Central memory CD4-positive, alpha-beta T cell (primary cell): ENCODE measurements around the gene TBCB.
"Not testable (repeated sequence)": the region's sequence is repeated elsewhere in the genome, so short reads cannot be mapped to it uniquely, and the experiment has no call there.

Experiments used
- DNase-seq: peaks from one replicate; pipeline ENCODE4 v3.0.0; 2022
- total RNA-seq, 3 experiments: gene quantifications; one replicate each; lab custom pipeline; 2026; lab: John Stamatoyannopoulos, UW

The TBCB gene
- total RNA-seq, result 53.1 to 85.9 (median 60.4) reads per million in 3 experiments

- peak; percentile 11 for DNase-seq
Measured at GRCh38 chr19:36115453-36116343, at the start of gene TBCB. Gene TBCB (plus strand): TSS chr19:36115468. CDS start chr19:36115561, 93 bp downstream.

DNA sequence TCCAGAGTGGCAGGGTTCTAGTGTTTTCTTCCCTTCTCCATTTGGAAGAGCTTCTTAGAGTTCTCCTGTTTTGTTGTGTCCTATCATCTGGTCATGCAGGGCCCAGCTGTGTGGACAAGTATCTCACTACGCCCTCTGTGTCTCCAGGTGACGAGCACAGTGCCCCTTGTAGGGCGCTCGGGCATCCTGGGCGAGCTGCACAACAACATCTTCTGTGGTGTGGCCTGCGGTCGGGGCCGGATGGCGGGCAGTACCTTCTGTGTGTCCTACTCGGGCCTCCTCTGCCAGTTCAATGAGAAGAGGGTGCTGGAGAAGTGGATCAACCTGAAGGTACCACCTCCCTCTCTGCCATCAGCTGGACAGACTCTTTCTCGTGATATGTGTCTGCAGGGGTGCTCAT is 47.6 kb upstream of the TBCB start:
- DNase-seq, result no peak

DNA sequence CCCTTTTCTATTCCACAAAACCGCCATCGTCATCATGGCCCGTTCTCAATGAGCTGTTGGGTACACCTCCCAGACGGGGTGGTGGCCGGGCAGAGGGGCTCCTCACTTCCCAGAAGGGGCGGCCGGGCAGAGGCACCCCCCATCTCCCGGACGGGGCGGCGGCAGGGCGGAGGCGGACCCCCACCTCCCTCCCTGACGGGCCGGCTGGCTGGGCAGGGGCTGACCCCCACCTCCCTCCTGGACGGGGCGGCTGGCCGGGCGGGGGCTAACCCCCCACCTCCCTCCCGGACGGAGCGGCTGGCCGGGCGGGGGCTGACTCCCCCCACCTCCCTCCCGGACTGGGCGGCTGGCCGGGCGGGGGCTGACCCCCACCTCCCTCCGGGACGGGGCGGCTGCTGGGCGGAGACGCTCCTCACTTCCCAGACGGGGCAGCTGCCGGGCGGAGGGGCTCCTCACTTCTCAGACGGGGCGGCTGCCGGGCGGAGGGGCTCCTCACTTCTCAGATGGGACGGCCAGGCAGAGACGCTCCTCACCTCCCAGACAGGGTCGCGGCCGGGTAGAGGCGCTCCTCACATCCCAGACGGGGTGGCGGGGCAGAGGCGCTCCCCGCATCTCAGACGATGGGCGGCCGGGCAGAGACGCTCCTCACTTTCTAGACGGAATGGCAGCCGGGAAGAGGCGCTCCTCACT is 46.3 kb upstream of the TBCB start:
- DNase-seq, result not testable (repeated sequence)

GRCh38 chr19:36072081-36072480 is 43.2 kb upstream of the TBCB start:
- DNase-seq, result no peak

DNA sequence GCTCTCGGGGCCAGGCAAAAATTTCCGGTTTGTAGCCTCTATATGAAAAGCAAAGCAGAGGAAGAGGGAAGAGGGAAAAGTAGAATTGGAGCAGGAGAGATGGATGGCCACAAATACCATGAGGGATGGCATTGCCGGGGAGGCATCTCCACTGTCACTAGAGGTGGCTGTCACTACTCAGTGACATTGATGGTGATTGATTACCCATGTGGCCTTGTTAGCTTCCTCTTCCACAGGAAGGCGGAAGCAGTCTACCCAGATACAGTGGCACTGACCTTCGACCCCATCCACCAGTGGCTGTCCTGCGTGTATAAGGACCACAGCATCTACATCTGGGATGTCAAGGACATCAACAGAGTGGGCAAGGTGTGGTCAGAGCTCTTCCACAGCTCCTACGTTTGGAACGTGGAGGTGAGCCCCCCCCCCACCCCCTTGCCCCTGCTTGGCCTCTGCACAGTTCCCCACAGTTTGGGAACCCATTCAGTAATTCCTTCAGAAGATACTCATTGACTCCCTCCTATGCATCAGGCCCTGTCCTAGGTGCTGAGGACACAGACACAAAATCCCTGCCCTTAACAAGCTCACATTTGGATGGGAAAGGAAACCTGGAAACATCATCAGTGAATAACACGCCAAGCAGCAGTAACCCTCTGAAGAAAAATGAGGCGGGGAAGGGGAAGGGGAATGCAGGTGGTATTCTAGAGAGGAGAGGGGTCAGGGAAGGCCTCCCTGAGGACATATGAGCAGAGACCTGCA is 42.0 kb upstream of the TBCB start:
- DNase-seq, result no peak

GRCh38 chr19:36079389-36079945 is 35.8 kb upstream of the TBCB start:
- no peak for DNase-seq

GRCh38 chr19:36081385-36081784 is 33.9 kb upstream of the TBCB start:
- no peak for DNase-seq

DNA sequence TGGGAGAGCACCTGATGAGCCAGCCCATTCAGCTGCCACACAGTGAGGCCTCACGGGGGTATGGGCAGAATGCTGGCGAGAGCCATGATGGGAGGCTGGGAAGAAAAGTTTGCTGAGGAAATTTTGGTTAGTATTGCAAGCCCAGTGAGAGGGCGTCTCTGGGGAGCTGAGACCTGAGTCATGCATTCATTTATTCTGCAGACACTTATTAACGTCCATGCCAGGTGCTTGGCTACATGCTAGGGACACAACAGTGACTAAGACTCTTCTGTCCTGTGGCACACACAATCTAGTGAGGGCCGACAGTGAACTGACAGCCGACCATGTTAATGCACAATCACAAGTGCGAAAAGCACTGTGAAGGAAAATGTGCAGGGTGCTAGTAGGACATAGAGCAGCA is 33.4 kb upstream of the TBCB start:
- no peak for DNase-seq

- DNase-seq, result no peak
Measured at GRCh38 chr19:36082916-36083315, 32.4 kb upstream of the TBCB start.

DNA sequence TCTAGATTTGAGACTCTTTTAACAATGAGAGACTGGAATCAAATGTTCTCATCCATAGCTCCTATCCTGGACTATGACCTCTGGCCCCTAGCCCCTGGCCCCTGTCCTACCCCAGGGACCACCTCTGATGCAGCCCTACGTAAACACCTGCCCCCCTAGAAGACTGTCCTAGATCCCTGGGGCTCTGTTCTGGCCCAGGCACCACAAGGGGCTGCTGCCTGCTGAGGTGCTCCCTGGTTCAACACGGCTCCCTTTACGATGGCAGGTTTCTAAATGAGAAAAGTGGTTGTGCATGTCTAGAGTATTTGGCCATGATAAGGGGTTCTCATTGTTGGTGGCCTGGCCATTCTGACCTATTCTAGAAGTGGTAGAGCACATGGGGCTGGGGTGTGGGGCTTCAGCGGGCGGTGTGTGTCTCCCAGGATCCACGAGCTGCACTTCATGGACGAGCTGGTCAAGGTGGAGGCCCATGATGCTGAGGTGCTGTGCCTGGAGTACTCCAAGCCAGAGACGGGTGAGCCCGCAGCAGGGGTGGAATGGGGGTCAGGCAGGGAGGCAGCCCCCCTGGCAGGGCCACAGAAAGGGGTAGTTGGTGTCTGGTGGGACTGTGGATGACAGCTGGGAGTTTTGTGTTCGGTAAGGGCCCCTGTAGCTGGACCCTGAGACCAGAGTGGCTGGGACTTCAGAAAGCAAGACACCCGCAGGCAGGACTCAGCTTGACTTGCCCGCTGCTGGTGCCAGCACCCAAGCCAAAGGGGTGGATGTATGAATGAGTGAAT is 30.8 kb upstream of the TBCB start:
- DNase-seq, result no peak

- DNase-seq, result no peak
Measured at GRCh38 chr19:36086326-36086725, 28.9 kb upstream of the TBCB start.

- DNase-seq, result no peak
Measured at GRCh38 chr19:36089847-36090246, 25.4 kb upstream of the TBCB start.

DNA sequence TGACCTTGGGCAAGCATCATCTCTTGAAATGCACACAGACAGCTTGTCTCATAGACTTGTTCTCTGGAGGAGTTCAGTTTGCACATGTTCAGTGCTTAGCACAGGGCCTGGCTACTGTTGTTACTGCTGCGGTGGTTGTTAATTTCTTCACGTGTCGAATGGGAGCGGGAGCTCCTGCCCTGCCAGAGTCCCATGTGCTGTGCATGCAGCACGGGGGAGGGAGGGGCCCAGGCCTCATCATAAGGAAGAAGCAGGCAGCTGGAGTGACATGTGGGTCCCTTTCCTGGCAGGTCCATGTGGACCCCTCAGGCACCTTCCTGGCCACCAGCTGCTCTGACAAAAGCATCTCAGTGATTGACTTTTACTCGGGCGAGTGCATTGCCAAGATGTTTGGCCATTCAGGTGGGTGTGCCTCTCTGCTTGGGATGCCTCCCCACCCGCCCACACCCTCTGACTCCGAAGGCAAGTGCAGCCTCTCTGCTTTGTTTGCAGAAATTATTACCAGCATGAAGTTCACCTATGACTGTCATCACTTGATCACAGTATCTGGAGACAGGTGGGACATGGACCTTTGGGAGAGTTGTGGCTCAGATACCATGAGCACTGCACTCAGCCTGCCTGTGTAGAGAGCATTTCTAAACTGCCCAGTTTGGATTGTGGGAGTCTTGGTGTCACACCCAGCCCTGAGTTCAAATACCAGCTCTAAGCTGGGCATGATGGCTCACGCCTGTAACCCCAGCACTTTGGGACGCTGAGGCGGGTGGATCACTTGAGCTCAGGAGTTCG is 24.2 kb upstream of the TBCB start:
- no peak for DNase-seq

DNA sequence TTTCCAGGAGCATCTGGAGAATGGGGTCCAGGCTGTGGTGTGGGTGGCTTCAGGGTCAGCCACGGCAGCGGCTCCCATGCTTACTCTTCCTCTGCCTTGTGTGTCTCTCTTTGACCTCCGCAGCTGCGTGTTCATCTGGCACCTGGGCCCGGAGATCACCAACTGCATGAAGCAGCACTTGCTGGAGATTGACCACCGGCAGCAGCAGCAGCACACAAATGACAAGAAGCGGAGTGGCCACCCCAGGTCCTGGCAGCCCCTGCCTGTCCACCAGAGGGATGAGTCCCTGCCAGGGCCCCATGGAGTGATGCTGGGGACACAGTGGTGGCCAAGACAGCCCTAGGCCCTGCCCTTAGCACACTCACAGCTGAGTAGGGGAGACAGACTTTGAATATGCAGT is 22.7 kb upstream of the TBCB start:
- DNase-seq, result no peak

DNA sequence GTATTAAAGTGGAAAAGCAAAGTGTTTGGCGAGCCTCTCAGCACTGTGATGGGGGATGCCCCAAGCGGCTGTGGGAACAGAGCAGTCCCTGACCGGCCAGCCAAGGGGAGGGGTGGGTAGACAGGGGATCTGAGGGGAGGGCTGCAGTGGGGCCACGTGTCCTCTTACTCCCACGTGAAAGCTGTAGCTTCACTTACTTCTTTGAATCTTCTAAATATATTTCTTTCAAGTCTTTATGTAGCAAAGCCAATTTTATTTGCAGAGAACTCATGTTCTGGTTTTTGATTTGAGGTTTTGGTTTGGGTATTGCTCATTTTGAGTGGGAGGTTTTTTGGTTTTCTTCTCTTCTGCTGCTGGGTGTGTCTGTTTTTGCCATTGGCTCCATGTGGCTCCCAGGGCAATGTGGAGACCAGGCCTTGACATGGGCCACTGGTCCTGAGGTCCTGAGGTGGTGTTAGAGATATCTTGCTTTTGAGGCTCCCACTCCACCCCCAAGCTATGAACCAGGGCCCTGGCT is 22.1 kb upstream of the TBCB start:
- DNase-seq, result no peak

DNA sequence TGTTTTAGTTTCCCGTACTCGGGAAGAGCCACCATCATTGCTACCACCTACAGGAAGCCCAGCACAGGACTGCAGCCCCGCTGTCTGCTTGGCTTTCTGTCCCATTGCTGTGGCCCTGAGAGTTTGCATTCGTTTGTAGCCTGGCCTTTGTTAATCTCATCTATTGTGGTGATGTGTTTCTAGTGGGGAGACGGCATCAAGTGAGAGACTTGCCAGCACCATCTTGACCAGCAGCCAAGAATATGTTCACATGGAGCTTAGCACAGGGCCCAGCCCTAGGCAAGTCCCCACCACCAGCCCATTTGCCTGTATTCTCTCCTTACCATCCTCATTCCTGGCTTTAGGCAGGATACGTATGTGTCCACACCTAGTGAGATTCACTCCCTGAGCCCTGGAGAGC is 21.6 kb upstream of the TBCB start:
- DNase-seq, result no peak

- no peak for DNase-seq
Measured at GRCh38 chr19:36097036-36097435, 18.2 kb upstream of the TBCB start.

DNA sequence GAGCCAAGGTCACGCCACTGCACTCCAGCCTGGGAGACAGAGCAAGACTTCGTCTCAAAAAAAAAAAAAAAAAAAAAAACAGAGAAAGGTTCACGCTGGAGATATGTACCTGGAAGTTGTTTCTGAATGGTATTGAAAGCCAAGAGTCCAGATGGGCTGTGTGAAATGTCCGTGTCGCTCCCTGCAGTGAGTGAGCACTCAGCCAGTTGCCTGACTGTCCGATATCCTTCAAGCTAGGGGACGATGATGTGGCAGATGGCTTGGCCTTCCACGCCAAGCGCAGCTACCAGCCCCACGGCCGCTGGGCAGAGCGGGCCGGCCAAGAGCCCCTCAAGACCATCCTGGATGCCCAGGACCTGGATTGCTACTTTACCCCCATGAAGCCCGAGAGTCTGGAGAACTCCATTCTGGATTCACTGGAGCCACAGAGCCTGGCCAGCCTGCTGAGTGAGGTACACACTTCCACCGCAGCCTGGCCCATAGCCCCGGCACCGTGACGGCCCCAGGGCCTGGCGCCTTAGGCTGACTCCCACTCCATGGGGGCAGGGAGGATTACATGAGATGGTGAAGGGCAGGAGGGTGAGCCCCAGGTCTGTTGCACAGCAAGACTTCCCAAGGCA is 16.0 kb upstream of the TBCB start:
- no peak for DNase-seq

GRCh38 chr19:36100476-36100875 is 14.8 kb upstream of the TBCB start:
- DNase-seq, result no peak

- no peak for DNase-seq
Measured at GRCh38 chr19:36101550-36102327, 13.5 kb upstream of the TBCB start.
